Measurements from ENCODE around the gene SLC12A8.

The SLC12A8 gene

DNA sequence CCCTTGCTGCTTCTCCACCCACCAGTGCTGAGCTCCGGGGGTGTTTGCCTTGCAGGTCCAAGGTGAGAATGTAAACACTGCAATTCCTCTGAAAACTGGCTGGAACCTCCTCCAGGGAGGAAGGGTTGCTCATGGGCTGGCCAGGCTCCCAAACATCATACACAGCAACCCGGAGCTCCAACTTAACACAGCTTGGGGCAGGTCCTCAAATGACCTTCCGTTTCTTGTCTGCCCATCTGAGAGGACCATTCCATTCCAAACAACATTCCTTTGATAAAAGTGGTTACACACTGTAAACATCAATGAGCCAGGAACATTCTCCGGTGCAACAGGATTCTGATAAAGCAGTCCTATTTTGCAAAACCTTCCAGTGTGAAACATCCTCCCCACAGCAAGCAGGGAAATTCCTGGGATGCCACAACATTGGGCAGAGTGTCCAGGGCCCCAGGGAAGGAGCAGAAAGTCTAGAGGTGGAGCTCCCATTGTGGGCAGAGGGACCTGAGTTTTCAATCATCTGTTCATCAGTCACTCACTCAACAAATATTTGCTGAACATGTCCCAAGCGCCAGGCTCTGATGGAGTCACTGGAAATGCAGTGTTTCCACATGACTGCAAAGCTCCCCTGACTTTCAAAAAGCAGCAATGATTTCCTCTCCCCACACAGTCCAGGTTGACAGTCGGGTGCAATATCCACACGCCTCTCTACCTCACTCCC, 149.5 kb downstream of the SLC12A8 start:
- H3K27me3 ChIP-seq (replicated peaks; ENCODE audit: insufficient read depth, low read length): peaks cover 10% of the 10 kb centered on the region; the same call in 1 of the 2 replicates
- TF ChIP-seq EZH2phosphoT487 (IDR thresholded peaks at IDR 0.05; ENCODE audit: low read length) (no peak), EZH2 (optimal IDR thresholded peaks at IDR 0.05; ENCODE audit: low read depth, low read length) (no peak)
- TF ChIP-seq, protein P1, sequence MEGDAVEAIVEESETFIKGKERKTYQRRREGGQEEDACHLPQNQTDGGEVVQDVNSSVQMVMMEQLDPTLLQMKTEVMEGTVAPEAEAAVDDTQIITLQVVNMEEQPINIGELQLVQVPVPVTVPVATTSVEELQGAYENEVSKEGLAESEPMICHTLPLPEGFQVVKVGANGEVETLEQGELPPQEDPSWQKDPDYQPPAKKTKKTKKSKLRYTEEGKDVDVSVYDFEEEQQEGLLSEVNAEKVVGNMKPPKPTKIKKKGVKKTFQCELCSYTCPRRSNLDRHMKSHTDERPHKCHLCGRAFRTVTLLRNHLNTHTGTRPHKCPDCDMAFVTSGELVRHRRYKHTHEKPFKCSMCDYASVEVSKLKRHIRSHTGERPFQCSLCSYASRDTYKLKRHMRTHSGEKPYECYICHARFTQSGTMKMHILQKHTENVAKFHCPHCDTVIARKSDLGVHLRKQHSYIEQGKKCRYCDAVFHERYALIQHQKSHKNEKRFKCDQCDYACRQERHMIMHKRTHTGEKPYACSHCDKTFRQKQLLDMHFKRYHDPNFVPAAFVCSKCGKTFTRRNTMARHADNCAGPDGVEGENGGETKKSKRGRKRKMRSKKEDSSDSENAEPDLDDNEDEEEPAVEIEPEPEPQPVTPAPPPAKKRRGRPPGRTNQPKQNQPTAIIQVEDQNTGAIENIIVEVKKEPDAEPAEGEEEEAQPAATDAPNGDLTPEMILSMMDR (IDR thresholded peaks at IDR 0.05; ENCODE audit: low read length): no peak
- H3K4me2 ChIP-seq (ENCODE audit: low read depth, low read length): no peak overlapping the region
- H3F3A ChIP-seq (ENCODE audit: insufficient read depth, low read length): no peaks in the 10 kb centered on the region
- H3K9ac ChIP-seq (ENCODE audit: low read length): no peak overlapping the region
- H3K27ac ChIP-seq (ENCODE audit: low read length): no peak overlapping the region
- no peak for DNase-seq
- no peaks in the 10 kb centered on the region for H3K9me3 ChIP-seq (replicated peaks; ENCODE audit: insufficient read depth, low read length)
- H3K9me2 ChIP-seq (replicated peaks; ENCODE audit: insufficient read depth, low read length): no peaks in the 10 kb centered on the region
- no peaks in the 10 kb centered on the region for H3K36me3 ChIP-seq (replicated peaks; ENCODE audit: insufficient read depth, low read length)
- no peak overlapping the region for H2AFZ ChIP-seq (ENCODE audit: low read length)
- H4K20me1 ChIP-seq (ENCODE audit: insufficient read depth, low read length): no peaks in the 10 kb centered on the region
- H3K4me3 ChIP-seq (ENCODE audit: low read length): no peak overlapping the region
- no peaks in the 10 kb centered on the region for H3K4me1 ChIP-seq (ENCODE audit: low read length)
- H3K79me2 ChIP-seq (ENCODE audit: low read length): no peaks in the 10 kb centered on the region

- no peak overlapping the region for H3K27ac ChIP-seq (ENCODE audit: low read length)
- H3K9me2 ChIP-seq (replicated peaks; ENCODE audit: insufficient read depth, low read length): no peaks in the 10 kb centered on the region
- H3F3A ChIP-seq (ENCODE audit: insufficient read depth, low read length): no peaks in the 10 kb centered on the region
- H3K9me3 ChIP-seq (replicated peaks; ENCODE audit: insufficient read depth, low read length): no peaks in the 10 kb centered on the region
- H2AFZ ChIP-seq (ENCODE audit: low read length): no peak overlapping the region
- H3K4me2 ChIP-seq (ENCODE audit: low read depth, low read length): no peak overlapping the region
- H4K20me1 ChIP-seq (ENCODE audit: insufficient read depth, low read length): no peaks in the 10 kb centered on the region
- TF ChIP-seq EZH2 (optimal IDR thresholded peaks at IDR 0.05; ENCODE audit: low read depth, low read length) (no peak), EZH2phosphoT487 (IDR thresholded peaks at IDR 0.05; ENCODE audit: low read length) (no peak)
- TF ChIP-seq, protein P1 (IDR thresholded peaks at IDR 0.05; ENCODE audit: low read length): no peak
- H3K4me3 ChIP-seq (ENCODE audit: low read length): no peak overlapping the region
- H3K36me3 ChIP-seq (replicated peaks; ENCODE audit: insufficient read depth, low read length): no peaks in the 10 kb centered on the region
- peaks cover 13% of the 10 kb centered on the region; the same call in 1 of the 2 replicates for H3K27me3 ChIP-seq (replicated peaks; ENCODE audit: insufficient read depth, low read length)
- H3K4me1 ChIP-seq (ENCODE audit: low read length): no peaks in the 10 kb centered on the region
- H3K79me2 ChIP-seq (ENCODE audit: low read length): no peaks in the 10 kb centered on the region
- no peak for DNase-seq
- no peak overlapping the region for H3K9ac ChIP-seq (ENCODE audit: low read length)
Measured at GRCh38 chr3:125061646-125062045, 150.9 kb downstream of the SLC12A8 start.

DNA sequence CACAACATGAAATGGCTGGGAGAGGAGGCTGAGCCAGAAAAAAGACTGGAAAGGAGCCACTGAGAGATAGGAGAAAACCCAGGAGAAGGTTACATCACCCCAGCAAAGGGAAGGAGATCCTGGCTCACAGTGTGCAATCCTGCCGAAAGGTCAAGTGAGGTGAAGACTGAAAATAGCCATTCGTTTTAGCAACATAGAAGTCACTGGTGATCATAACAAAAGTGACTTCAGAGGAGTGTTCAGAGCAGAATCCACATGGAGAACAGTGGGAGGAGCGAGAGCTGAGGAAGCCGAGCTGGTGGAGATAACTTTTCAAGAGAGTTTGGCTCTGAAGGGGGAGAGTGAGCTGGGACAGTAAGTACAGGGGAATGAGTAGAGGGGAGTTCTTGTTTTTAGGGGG, 151.4 kb downstream of the SLC12A8 start:
- Histone ChIP-seq H3K4me1 (ENCODE audit: low read length) (no peaks in the 10 kb centered on the region), H3K9me3 (replicated peaks; ENCODE audit: insufficient read depth, low read length) (no peaks in the 10 kb centered on the region), H3K9ac (ENCODE audit: low read length) (no peak overlapping the region), H2AFZ (ENCODE audit: low read length) (no peak overlapping the region), H3K27ac (ENCODE audit: low read length) (no peak overlapping the region), H3K79me2 (ENCODE audit: low read length) (no peaks in the 10 kb centered on the region), H3K4me3 (ENCODE audit: low read length) (no peak overlapping the region), H3K27me3 (replicated peaks; ENCODE audit: insufficient read depth, low read length) (peaks cover 18% of the 10 kb centered on the region; the same call in 1 of the 2 replicates), H3K9me2 (replicated peaks; ENCODE audit: insufficient read depth, low read length) (no peaks in the 10 kb centered on the region), H3K36me3 (replicated peaks; ENCODE audit: insufficient read depth, low read length) (no peaks in the 10 kb centered on the region), H3K4me2 (ENCODE audit: low read depth, low read length) (no peak overlapping the region), H4K20me1 (ENCODE audit: insufficient read depth, low read length) (no peaks in the 10 kb centered on the region), H3F3A (ENCODE audit: insufficient read depth, low read length) (no peaks in the 10 kb centered on the region)
- DNase-seq: no peak
- no peak for TF ChIP-seq EZH2 (optimal IDR thresholded peaks at IDR 0.05; ENCODE audit: low read depth, low read length)
- no peak for TF ChIP-seq EZH2phosphoT487 (IDR thresholded peaks at IDR 0.05; ENCODE audit: low read length)
- TF ChIP-seq, protein P1 (IDR thresholded peaks at IDR 0.05; ENCODE audit: low read length): no peak
